Parathyroid adenoma (tissue), 2 donors: ENCODE results near the gene ICA1.

Source experiments
- H2AFZ ChIP-seq: fragments of 300-600 bp; sonication (generic); one replicate; pipeline ENCODE4 v1.7.0; 2017; ENCODE audit warnings: antibody characterized with exemption, mild to moderate bottlenecking
- H3K27ac ChIP-seq: fragments of 300-600 bp; sonication (generic); one replicate; pipeline ENCODE4 v1.7.0; 2017
- H3K27me3 ChIP-seq: fragments of 300-600 bp; sonication (generic); one replicate; pipeline ENCODE4 v1.7.0; 2017; ENCODE audit warnings: low read length; ENCODE audit not compliant: control insufficient read depth, insufficient read depth
- H3K36me3 ChIP-seq: fragments of 300-600 bp; sonication (generic); one replicate; pipeline ENCODE4 v1.7.0; 2017; ENCODE audit warnings: low read length; ENCODE audit not compliant: control insufficient read depth, insufficient read depth
- H3K4me1 ChIP-seq: fragments of 300-600 bp; sonication (generic); one replicate; pipeline ENCODE4 v1.7.0; 2017; ENCODE audit warnings: control low read depth
- H3K4me2 ChIP-seq: fragments of 300-600 bp; sonication (generic); one replicate; pipeline ENCODE4 v1.7.0; 2017; ENCODE audit warnings: low read length
- H3K4me3 ChIP-seq: fragments of 300-600 bp; sonication (generic); one replicate; pipeline ENCODE4 v1.7.0; 2017; ENCODE audit warnings: low read depth, low read length
- H3K79me2 ChIP-seq: fragments of 300-600 bp; sonication (generic); one replicate; pipeline ENCODE4 v1.7.0; 2017; ENCODE audit warnings: control low read depth
- H3K9ac ChIP-seq: fragments of 300-600 bp; sonication (generic); one replicate; pipeline ENCODE4 v1.7.0; 2017; ENCODE audit warnings: mild to moderate bottlenecking
- H3K9me3 ChIP-seq: fragments of 300-600 bp; sonication (generic); one replicate; pipeline ENCODE4 v1.7.0; 2017; ENCODE audit warnings: low read length; ENCODE audit not compliant: control insufficient read depth
- CTCF ChIP-seq: fragments of 300-600 bp; sonication (generic); IDR thresholded peaks from one replicate; pipeline ENCODE4 v1.7.0; 2017; ENCODE audit warnings: antibody characterized with exemption, mild to moderate bottlenecking
- donor health status: primary hyperparathyroidism.

ICA1 gene

GRCh38 chr7:8143151-8143874 lies 118.7 kb downstream of the ICA1 start:
- no peak overlapping the region for H3K4me3 ChIP-seq
- H3K9ac ChIP-seq: no peak overlapping the region
- H3K27ac ChIP-seq: no peak overlapping the region
- H3K79me2 ChIP-seq: no peaks in the 10 kb centered on the region
- H3K27me3 ChIP-seq: no peaks in the 10 kb centered on the region
- TF ChIP-seq CTCF: no peak
- H3K9me3 ChIP-seq: no peaks in the 10 kb centered on the region
- H2AFZ ChIP-seq: no peak overlapping the region
- no peak overlapping the region for H3K4me2 ChIP-seq
- no peaks in the 10 kb centered on the region for H3K4me1 ChIP-seq
- no peaks in the 10 kb centered on the region for H3K36me3 ChIP-seq

DNA sequence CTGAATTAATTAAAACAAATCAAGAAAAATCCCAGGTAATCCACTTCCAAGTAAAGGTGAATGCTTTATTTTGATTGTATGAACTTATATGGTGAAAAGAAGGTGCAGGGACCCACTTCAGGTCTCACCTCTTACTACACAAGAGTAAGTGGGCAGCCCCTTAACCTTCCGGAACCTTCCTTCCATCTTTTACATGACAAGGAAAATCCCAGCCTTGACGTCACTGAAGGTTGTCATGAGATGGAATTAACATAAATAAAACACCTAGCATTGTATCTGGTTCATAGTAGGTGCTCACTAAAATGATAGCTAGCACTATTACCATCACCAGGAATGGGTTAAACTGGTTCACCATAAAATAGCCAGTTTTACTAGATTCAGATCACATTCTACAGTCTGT lies 119.5 kb downstream of the ICA1 start:
- H3K4me2 ChIP-seq: no peak overlapping the region
- no peak overlapping the region for H3K9ac ChIP-seq
- no peak overlapping the region for H3K4me3 ChIP-seq
- TF ChIP-seq CTCF: no peak
- no peak overlapping the region for H3K27ac ChIP-seq
- no peaks in the 10 kb centered on the region for H3K36me3 ChIP-seq
- no peaks in the 10 kb centered on the region for H3K4me1 ChIP-seq
- no peak overlapping the region for H2AFZ ChIP-seq
- no peaks in the 10 kb centered on the region for H3K79me2 ChIP-seq
- no peaks in the 10 kb centered on the region for H3K9me3 ChIP-seq
- no peaks in the 10 kb centered on the region for H3K27me3 ChIP-seq

- Histone ChIP-seq H3K4me1 (no peaks in the 10 kb centered on the region), H3K36me3 (no peaks in the 10 kb centered on the region), H3K9me3 (no peaks in the 10 kb centered on the region), H3K4me2 (no peak overlapping the region), H3K27me3 (no peaks in the 10 kb centered on the region), H3K27ac (no peak overlapping the region), H3K9ac (no peak overlapping the region), H3K4me3 (no peak overlapping the region), H3K79me2 (no peaks in the 10 kb centered on the region), H2AFZ (no peak overlapping the region)
- TF ChIP-seq CTCF: no peak
Observed at GRCh38 chr7:8141070-8141469, 120.9 kb downstream of the ICA1 start.

DNA sequence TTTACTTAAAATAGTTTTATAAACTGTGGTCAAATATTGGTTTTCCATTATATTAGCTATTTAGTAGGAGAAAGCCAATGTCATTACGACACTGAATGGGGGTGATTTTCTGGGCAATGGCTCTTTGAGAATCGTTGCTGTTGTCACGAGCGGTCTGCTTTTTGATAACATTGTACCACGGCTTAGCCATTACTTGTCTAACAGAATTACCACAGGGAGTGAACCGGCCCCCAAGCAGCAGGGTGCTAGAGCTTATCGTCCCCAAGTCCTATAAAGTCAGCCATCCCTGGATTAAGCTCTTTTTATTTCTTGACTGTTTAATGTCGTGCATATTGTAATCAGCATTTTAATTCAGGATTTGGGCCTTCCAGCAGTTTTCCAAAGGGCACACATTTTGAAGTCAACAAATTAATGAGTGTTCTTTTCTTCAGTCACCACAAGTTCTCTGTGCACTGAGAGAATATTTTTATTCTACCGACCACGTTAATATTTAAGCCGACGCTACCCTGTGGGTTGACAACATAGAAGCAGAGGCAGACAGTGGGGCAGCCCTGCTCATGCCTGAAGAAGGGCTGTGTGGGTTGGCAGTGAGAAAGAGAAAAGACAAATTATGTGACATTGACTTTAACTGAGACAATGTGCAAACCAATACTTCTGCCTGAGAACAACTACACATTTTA lies 125.8 kb downstream of the ICA1 start:
- H3K4me3 ChIP-seq: no peak overlapping the region
- no peak overlapping the region for H3K4me2 ChIP-seq
- H3K9me3 ChIP-seq: no peaks in the 10 kb centered on the region
- TF ChIP-seq CTCF: no peak
- no peaks in the 10 kb centered on the region for H3K27me3 ChIP-seq
- peaks cover 8% of the 10 kb centered on the region for H3K4me1 ChIP-seq
- H3K79me2 ChIP-seq: no peaks in the 10 kb centered on the region
- no peaks in the 10 kb centered on the region for H3K36me3 ChIP-seq
- no peak overlapping the region for H2AFZ ChIP-seq
- H3K9ac ChIP-seq: no peak overlapping the region
- H3K27ac ChIP-seq: no peak overlapping the region
